NCI-H2029 treated with DMSO at 0.1 percent for 48 hours (cell line): ENCODE measurements around the gene ZDHHC18.
"Not testable (repeated sequence)": the region's sequence is repeated elsewhere in the genome, so short reads cannot be mapped to it uniquely, and the experiment has no call there.

Experiments
- DNase-seq: peaks from one replicate; lab custom pipeline; 2025; lab: John Stamatoyannopoulos, UW

The ZDHHC18 gene

DNA sequence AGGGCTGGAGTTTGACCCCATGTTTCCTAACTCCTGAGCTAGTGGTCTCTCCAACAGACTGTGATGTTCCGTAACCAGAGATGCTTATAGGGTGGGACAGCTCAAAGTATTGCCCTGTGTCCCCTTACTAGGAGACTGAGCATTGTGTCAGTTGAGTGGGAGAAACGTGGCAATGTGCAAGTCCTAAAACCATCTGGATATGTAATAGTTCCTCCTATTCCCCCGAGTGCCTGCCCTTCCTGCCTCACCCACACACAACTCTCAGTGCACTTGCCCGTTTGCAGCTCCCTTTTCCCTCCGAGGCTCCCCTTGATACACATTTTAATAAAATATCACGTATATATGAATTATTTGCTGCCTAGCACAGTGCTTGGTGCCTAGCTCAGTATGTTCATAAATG, 35.3 kb upstream of the ZDHHC18 start:
- DNase-seq, result no peak

DNA sequence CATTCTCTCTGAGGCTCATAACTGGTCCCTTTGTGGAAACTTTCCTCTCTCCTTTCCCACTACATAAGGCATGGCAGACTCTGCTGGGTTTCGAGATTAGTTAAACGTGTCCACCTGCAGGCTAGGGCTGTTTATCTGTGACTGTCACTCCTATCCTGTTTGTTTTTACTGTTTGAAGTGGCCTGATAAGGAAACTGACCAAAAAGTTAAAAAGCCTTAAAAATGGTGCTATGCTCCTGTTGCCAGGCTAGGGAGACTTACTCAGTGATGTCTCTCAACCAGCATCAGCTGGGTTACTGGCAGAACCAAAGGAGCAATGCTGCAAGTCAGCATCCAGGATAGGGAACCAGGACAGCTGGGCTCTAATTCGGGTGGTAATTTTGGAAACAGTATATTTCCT, 34.9 kb upstream of the ZDHHC18 start:
- no peak for DNase-seq

DNA sequence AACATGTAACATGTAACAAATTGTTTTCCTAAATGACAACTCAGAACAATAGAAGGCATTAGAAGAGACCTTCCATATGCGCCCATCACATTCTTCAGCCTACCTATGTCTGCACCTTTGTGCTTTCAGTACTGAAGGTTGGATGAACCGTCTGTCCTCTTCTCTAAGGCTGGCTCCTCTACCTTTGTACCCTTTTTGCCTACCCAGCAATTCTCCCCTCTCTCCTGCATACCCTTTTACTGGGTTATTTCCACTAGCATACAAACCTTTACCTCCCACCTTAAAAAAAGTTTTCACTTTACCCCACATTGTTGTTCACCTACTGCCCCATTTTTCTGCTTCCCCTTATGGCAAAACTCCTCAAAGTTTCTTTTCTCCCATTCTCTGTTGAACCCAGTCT, 33.6 kb upstream of the ZDHHC18 start:
- DNase-seq, result no peak

DNA sequence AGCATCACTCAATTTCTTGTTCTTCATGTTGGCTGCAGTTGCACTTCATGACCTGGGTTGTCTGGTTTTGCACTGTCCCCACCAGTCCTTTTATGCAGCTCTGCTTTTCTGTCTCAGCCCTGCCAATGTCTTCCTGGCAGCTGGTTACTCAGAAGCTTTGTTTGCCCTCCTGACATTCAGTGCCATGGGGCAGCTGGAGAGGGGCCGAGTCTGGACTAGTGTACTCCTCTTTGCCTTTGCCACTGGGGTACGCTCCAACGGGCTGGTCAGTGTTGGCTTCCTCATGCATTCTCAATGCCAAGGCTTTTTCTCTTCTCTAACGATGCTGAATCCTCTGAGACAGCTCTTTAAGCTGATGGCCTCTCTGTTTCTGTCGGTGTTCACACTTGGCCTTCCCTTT, 32.1 kb upstream of the ZDHHC18 start:
- no peak for DNase-seq

DNA sequence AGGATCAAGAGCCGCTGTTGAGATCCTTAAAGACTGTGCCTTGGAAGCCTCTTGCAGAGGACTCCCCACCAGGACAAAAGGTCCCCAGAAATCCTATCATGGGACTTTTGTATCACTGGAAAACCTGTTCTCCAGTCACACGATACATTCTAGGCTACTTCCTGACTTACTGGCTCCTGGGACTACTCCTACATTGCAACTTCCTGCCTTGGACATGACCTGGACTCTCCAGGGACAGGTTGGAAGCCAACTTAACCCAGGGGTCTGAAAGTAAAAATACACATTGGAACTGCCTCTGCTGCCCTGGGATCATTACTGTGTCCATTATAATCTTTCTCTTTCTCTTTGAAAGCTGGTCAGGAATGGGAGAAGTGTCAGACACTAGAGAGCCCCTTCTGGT, 28.9 kb upstream of the ZDHHC18 start:
- DNase-seq, result no peak

DNA sequence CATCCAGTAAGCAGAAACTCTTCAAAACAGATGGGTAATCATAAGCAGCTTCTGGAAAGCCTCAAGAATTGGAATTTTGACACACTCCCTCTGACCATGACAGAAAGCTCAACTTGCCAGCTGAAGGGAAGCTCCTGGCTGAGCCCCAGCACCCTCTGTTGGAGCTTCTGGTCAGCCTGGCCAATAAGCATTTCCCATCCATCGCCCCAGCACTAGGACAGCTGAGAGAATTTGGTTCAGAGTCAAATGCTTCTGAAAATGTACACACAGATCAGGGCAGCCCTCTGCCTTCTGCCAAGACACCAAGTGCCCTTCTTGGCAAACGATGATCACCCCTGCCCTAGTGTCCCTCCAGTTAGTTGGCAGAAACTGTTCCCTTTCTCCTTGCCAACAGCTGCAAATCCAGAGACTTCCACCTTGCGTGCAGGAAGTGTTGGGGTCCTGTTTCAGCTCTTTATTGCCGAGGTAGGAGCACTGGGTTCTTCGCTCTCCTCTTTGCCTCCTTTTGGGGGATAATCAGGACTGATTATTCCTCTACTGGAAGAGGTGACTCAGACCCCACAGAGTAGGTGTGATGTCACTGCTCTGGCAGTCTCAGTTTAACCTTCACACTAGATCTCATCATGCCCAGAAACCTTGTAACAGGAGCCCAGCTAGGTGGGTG, 26.9 kb upstream of the ZDHHC18 start:
- DNase-seq, result peak; percentile 66

DNA sequence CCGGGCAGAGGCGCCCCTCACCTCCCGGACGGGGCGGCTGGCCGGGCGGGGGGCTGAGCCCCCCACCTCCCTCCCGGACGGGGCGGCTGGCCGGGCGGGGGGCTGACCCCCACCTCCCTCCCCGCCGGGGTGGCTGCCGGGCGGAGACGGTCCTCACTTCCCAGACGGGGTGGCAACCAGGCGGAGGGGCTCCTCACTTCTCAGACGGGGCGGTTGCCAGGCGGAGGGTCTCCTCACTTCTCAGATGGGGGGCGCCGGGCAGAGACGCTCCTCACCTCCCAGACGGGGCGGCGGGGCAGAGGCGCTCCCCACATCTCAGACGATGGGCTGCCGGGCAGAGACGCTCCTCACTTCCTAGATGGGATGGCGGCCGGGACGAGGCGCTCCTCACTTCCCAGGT, 22.6 kb upstream of the ZDHHC18 start:
- not testable (repeated sequence) for DNase-seq

DNA sequence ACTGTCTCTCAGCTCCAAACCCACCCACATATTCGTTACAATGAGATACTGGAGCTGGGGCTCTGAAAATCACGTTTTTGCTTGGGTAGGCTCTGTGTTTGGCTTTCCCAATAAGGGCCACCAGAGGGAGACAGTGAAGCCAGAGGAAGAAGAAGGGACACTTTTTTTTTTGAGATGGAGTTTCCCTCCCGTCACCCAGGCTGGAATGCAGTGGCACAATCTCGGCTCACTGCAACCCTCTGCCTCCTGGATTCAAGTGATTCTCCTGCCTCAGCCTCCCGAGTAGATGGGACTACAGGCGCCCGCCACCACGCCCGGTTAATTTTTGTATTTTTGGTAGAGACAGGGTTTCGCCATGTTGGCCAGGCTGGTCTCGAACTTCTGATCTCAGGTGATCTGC, 16.4 kb upstream of the ZDHHC18 start:
- DNase-seq, result not testable (repeated sequence)

DNA sequence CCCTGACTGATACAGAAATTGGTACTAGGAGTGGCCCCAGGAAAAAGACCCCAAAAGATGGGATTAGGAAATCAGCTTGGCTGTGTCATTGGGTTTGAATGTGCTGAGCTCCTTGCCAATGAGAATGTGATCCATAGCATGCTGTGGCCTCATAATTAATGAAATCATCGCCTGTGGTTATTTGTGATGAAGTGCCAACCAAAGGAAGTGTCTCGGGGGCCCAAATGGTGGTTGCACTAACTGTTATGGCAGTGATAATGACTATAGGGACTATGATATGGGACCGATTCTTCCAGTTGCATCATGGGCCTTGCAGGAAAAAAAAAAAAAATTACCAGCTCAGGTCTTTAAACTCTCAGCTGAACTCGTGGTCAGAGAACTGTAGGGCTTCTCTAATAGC, 15.4 kb upstream of the ZDHHC18 start:
- DNase-seq, result no peak

DNA sequence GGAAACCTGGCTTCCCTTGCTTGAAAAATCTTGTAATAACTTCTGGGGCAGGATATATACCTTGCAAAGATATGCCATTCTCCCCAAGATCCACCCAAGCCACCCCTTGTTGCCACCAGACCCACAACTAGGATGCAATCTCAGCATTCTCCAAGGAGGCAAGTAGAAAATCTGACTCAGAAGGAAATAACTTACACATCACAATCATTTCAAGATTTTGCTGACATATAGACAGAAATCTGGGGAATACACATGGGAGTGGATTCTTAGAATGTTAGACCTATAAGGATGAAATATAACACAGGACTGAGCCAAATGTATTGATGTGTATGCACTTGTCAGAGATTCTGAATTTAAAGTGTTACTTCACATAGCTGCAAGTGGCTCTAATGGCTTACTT, 14.8 kb upstream of the ZDHHC18 start:
- no peak for DNase-seq

DNA sequence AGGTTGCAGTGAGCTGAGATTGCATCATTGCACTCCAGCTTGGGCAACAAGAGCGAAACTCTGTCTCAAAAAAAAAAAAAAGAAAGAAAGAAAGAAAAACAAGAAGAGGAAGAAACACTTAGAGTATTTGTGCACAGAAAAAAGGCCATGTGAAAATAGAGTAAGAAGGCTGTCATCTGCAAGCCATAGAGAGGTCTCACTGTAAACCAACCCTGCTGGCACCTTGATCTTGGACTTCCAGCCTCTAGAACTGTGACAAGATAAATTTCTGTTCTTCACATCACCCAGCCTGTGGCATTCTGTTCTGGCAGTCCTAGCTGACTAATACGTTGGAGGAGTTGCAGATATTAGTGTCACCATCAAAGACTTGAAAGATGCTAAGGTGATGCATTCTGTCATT, 12.1 kb upstream of the ZDHHC18 start:
- DNase-seq, result no peak

DNA sequence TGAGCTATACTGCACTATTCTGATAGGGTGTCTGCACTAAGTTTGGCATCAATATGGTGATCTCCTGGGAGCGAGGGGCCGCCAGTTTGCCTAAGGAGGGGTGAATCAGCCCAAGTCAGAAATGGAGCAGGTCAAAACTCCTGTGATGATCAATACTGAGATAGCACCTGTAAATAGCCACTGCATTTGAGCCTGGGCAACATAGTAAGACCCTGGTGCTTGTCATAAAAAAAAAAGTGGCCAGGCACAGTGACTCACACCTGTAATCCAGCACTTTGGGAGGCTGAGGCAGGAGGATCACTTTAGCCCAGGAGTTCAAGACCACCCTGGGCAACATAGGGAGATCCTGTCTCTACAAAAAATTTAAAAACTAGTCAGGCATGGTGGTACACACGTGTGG, 11.6 kb upstream of the ZDHHC18 start:
- DNase-seq, result no peak

DNA sequence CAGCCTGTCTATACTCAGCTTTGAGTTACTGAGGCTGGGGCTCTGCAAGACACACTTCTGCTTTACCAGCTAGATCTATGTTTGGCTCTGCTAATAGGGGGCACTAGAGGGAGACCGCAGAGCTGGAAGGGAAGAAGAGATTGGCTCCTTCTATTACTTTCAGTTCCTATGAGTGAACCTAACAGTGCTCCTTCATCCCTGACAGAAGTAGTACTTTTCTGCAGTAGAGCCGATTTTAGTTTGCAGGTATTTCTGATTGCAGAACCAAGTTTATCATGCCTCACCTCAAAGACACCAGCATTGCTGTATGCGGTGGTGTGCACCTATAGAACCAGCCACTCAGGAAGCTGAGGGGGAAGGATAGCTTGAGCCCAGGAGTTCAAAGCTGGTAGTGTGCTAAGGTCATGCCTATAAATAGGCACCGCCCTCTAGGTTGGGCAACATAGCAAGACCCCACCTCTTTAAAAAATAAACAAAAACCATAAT, 5.7 kb upstream of the ZDHHC18 start:
- no peak for DNase-seq

DNA sequence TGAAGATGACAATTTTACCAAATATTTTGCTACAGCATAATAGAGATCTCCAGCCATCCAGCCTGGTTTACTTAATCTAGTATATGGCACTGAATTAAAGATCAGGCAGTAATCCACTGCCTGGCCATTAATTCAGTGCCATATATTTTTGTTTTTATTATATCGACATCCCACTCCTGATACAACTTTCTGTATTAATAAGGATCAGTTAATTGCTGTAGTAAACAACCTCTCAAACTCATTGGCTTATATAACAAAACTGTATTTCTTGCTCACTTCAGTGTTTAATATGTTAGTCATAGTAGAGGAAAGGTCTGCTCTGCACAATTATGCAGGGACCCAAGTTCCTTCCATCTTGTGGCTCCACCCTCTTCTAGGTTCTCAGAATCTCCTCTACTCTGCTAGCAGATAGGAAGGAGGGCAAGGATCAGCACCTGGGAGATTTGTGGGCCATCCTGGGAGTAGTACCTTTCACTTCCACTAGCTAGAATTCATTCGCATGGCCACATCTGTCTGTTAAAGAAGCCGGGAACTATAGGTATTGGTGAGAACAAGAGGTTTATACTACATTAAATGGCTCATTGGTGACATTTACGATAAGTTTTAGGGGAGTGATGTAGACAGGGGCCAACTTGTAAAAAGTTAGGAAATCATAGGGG, 3.6 kb upstream of the ZDHHC18 start:
- no peak for DNase-seq

DNA sequence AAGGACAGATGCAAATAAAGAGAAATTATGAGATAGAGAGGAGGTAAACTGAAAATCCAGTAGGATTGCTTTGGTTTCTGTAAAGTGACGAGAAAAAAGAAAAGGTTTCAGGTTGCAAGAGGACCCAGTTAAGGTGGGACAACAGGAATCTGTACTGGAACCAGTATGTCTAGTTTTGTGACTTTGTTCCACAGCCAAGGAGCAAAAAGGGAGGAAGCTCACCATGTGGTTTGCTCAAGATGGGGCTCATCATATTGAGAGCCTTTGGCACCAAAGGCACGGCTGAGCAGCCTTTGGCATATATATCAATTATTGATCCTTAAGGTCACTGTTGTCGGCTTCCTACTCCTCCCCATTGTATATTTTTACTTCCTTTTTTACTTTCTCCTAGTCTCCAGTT, 1.8 kb upstream of the ZDHHC18 start:
- DNase-seq, result no peak

DNA sequence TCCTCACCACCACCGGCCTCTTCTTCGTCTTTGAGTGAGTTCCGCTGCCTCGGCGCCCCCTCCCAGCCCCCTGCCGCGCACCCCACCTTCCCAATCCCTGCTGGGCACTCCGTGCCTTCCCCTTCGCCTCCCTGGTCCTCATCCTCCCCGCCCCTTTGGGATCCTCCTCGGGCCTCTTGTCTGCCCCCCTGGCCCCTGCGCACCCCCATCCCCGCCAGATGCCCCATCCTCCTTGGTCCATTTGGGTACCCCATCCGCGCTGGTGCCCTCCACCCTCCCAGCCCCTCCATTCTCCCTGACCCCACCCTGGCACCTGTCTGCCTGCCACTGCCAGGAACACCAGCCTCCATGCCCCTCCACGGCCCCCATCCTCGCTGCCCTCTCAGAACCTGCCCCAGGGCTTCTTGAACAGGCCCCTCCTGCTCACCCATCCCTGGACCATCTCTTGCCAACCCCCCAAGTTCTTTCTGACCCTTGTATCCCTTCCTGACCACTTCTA, 667 bp downstream of the ZDHHC18 start:
- DNase-seq, result no peak

DNA sequence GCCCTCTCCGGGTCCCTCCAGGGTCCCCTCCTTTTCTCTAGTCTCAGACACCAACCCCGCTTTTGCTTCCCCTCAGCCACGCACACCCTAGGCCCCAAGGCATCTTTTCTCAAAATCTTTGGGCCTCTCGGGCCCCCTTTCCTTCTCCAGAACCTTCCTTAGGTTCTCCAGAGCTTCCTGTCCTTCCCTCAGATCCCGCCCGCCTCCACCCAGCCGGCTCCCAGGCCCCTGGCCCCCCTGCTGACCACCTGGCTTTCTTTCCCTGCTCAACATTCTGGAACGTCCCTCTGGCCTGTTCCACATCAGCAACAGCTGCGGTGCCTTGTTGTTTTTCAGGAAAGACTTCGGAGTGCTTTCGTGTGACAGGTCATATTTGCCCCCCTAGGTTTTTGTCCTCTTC, 1.2 kb downstream of the ZDHHC18 start:
- no peak for DNase-seq

DNA sequence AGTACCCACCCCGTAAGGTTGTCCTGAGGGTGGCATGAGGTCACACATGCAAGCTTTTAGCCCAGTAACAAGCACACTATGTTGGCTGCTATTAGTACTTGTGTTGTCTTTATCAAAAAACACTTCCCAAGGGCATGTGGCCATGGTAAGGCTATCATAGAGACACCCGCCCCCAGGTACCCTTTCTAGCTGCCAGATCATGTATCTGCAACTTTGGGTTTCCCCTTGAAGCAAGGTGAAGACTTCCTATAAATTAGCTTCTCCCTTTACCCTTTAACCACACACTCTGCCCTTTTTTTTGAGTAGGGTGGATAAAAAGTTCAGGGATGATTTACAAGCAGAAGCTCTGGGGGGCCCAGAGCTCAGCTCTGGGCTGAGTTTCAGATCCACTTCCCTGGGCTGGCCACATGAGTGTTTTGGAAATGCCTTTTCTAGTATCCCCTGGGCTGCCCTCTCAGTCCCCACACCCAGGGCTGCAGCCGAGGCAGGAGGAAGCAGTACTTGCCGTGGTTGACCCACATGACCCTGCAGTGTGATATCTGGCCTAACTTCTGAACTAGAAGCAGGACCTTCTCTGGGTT, 2.0 kb downstream of the ZDHHC18 start:
- no peak for DNase-seq

DNA sequence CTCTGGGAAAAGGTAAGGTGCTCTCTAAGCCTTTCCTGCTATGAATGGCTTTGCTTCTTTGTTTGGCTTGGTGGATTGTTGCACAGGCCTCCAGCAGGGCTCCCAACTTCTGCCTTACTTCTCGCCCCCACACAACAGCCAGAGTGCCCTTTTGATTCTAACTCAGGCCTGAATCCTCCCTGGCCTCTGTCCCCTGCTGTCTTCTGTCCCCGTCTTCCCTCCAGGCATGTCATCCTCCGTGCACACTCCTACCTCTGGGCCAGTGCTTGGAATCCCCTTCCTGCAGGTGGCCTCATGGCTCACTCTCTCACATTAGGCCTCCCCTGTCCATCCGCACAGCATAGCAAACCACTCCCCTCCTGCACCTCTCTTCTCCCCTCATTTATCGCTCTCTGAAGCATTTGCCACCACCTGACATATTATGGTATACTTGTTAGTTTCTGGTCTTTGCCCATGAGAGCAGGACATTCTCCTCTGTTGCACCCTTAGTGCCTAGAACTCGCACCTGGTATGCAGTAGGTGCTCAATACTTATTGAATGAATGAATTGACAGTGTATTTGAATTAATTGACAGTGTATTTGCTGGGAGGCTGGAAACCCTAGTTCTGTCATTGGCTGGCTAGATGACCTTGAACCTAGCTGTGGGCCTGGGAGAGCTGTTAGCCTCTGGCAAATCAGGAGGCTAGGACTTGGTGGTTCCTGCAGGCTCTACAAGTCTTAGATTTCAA, 2.9 kb downstream of the ZDHHC18 start:
- DNase-seq, result no peak

DNA sequence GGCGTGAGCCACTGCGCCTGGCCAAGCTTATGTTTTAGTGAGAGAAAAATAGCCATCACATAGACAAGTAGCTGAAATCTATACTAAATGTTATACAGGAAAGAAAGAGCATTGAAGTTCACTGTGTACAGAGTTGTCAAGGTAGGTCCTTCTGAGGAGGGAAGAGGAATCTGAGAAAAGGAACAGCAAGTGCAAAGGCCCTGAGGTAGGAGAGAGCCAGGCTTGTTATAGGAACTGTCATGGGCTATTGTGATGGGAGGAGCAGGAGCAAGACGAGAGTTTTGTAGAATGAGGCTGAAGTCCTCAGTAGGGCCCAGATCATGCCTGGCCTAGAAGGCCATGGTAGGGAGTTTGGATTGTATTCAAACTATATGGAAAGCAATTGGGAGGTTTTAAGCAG, 4.6 kb downstream of the ZDHHC18 start:
- DNase-seq, result no peak

DNA sequence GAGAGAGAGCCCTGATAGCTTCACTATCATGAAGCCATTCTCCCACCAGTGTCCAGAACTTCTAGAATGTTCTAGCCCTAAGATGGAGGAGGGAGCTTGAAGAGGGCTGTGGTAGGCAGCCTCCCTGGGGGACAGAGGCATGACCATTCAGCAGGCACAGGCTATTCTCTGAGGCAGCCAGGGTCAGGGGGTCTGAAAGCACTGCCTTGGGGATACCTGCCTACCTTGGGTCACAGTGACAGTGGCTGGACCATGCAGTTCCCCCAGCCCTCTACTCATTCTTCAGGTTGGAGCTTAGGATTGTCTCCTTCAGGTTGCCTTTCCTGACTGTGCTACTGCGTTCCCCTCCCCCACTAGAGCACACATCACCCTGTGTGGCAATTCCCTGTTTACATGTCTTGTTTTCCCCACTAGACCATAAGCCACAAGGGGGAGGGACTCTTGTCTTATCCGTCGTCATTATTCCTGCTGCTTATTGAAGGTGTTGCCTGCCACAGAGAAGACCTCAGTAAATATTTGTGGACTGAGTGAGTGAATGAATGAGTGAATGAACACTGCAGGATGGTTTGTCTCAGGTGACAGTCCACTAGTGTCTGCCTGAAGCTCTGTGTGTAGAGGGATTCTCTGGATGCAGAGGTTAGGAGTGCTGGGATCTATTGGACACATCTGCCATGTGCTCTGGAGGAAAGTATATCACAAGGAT, 5.2 kb downstream of the ZDHHC18 start:
- peak; percentile 72 for DNase-seq
